ENCODE measurements around the gene USP30.

- no peak for TF ChIP-seq POLR2AphosphoS5 (IDR thresholded peaks at IDR 0.05)
- TF ChIP-seq, protein P1, sequence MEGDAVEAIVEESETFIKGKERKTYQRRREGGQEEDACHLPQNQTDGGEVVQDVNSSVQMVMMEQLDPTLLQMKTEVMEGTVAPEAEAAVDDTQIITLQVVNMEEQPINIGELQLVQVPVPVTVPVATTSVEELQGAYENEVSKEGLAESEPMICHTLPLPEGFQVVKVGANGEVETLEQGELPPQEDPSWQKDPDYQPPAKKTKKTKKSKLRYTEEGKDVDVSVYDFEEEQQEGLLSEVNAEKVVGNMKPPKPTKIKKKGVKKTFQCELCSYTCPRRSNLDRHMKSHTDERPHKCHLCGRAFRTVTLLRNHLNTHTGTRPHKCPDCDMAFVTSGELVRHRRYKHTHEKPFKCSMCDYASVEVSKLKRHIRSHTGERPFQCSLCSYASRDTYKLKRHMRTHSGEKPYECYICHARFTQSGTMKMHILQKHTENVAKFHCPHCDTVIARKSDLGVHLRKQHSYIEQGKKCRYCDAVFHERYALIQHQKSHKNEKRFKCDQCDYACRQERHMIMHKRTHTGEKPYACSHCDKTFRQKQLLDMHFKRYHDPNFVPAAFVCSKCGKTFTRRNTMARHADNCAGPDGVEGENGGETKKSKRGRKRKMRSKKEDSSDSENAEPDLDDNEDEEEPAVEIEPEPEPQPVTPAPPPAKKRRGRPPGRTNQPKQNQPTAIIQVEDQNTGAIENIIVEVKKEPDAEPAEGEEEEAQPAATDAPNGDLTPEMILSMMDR (IDR thresholded peaks at IDR 0.05), result no peak
Observed at GRCh38 chr12:109120557-109120956, 68.2 kb downstream of the USP30 start.

All from gastroesophageal sphincter (tissue), 3 donors.